HG03064 (cell line): ENCODE measurements around the gene PLPP1.
A peak's percentile ranks its signal among the peaks of the same experiment; 100 is the strongest.

Experiments used
- ATAC-seq: cut with Tn5 transposase; IDR thresholded peaks from one replicate; pipeline ENCODE4 v1.9.1; 2021; ENCODE audit warnings: low read depth; ENCODE audit not compliant: unreplicated experiment

PLPP1 gene

GRCh38 chr5:55454282-55454681 lies 80.5 kb downstream of the PLPP1 start:
- no peak for ATAC-seq

- ATAC-seq: no peak
These were observed 81.6 kb downstream of the PLPP1 start for GRCh38 chr5:55453211-55453610.

GRCh38 chr5:55451976-55452375 lies 82.8 kb downstream of the PLPP1 start:
- no peak for ATAC-seq

- no peak for ATAC-seq
These were observed 84.6 kb downstream of the PLPP1 start for GRCh38 chr5:55450050-55450765.

- no peak for ATAC-seq
These were observed 88.0 kb downstream of the PLPP1 start for GRCh38 chr5:55446640-55447351.

- no peak for ATAC-seq
These were observed 89.0 kb downstream of the PLPP1 start for GRCh38 chr5:55445791-55446190.

- ATAC-seq: no peak
These were observed 92.8 kb downstream of the PLPP1 start for GRCh38 chr5:55441954-55442353.

GRCh38 chr5:55441107-55441771 lies 93.5 kb downstream of the PLPP1 start:
- ATAC-seq: no peak

- ATAC-seq: no peak
These were observed 94.5 kb downstream of the PLPP1 start for GRCh38 chr5:55440188-55440646.

GRCh38 chr5:55438998-55439397 lies 95.8 kb downstream of the PLPP1 start:
- ATAC-seq: no peak

- ATAC-seq: no peak
These were observed 96.9 kb downstream of the PLPP1 start for GRCh38 chr5:55437859-55438206.

- ATAC-seq: no peak
These were observed 97.3 kb downstream of the PLPP1 start for GRCh38 chr5:55437452-55437851.

- ATAC-seq: no peak
These were observed 102.2 kb downstream of the PLPP1 start for GRCh38 chr5:55432549-55432948.

GRCh38 chr5:55429613-55430253 lies 105.0 kb downstream of the PLPP1 start:
- no peak for ATAC-seq

GRCh38 chr5:55429221-55429612 lies 105.5 kb downstream of the PLPP1 start:
- ATAC-seq: no peak

- ATAC-seq: no peak
These were observed 107.6 kb downstream of the PLPP1 start for GRCh38 chr5:55427157-55427556.

GRCh38 chr5:55426455-55426854 lies 108.3 kb downstream of the PLPP1 start:
- no peak for ATAC-seq

- ATAC-seq: peak; percentile 93
These were observed 113.7 kb downstream of the PLPP1 start for GRCh38 chr5:55421074-55421529.

- no peak for ATAC-seq
These were observed 115.5 kb downstream of the PLPP1 start for GRCh38 chr5:55418994-55419968.

- no peak for ATAC-seq
These were observed 118.5 kb downstream of the PLPP1 start for GRCh38 chr5:55416306-55416705.
